ENCODE data around the gene DIAPH2. TPM values are rescaled to one million over a fixed set of nuclear protein-coding genes. Genes with fewer than 3 reads are reported as not detected.

DIAPH2 gene
- total and polyA plus RNA-seq, 2 experiments from 2014 or later: 16.2 to 56.6 TPM

DNA sequence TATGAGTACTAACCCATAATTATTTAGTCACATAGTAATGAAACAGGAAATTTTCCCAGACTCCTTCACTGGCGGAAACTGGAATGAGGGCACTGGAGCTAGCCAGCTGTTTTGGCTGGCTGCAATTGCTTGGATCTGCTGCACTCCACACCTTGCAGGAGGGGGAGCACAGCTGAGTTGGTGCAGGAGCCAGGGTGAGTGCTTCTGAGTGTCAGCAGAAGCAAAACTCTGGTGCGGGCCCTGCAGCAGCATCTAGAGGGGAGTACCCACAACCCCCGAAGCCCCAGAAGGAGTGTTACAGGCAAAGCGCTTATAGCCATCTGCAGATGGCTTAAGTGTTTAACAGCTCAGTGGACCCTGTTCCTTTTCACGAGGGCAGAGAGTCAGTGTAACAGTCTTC lies 295.1 kb downstream of the DIAPH2 start (continued):
- TF ChIP-seq, protein P1, sequence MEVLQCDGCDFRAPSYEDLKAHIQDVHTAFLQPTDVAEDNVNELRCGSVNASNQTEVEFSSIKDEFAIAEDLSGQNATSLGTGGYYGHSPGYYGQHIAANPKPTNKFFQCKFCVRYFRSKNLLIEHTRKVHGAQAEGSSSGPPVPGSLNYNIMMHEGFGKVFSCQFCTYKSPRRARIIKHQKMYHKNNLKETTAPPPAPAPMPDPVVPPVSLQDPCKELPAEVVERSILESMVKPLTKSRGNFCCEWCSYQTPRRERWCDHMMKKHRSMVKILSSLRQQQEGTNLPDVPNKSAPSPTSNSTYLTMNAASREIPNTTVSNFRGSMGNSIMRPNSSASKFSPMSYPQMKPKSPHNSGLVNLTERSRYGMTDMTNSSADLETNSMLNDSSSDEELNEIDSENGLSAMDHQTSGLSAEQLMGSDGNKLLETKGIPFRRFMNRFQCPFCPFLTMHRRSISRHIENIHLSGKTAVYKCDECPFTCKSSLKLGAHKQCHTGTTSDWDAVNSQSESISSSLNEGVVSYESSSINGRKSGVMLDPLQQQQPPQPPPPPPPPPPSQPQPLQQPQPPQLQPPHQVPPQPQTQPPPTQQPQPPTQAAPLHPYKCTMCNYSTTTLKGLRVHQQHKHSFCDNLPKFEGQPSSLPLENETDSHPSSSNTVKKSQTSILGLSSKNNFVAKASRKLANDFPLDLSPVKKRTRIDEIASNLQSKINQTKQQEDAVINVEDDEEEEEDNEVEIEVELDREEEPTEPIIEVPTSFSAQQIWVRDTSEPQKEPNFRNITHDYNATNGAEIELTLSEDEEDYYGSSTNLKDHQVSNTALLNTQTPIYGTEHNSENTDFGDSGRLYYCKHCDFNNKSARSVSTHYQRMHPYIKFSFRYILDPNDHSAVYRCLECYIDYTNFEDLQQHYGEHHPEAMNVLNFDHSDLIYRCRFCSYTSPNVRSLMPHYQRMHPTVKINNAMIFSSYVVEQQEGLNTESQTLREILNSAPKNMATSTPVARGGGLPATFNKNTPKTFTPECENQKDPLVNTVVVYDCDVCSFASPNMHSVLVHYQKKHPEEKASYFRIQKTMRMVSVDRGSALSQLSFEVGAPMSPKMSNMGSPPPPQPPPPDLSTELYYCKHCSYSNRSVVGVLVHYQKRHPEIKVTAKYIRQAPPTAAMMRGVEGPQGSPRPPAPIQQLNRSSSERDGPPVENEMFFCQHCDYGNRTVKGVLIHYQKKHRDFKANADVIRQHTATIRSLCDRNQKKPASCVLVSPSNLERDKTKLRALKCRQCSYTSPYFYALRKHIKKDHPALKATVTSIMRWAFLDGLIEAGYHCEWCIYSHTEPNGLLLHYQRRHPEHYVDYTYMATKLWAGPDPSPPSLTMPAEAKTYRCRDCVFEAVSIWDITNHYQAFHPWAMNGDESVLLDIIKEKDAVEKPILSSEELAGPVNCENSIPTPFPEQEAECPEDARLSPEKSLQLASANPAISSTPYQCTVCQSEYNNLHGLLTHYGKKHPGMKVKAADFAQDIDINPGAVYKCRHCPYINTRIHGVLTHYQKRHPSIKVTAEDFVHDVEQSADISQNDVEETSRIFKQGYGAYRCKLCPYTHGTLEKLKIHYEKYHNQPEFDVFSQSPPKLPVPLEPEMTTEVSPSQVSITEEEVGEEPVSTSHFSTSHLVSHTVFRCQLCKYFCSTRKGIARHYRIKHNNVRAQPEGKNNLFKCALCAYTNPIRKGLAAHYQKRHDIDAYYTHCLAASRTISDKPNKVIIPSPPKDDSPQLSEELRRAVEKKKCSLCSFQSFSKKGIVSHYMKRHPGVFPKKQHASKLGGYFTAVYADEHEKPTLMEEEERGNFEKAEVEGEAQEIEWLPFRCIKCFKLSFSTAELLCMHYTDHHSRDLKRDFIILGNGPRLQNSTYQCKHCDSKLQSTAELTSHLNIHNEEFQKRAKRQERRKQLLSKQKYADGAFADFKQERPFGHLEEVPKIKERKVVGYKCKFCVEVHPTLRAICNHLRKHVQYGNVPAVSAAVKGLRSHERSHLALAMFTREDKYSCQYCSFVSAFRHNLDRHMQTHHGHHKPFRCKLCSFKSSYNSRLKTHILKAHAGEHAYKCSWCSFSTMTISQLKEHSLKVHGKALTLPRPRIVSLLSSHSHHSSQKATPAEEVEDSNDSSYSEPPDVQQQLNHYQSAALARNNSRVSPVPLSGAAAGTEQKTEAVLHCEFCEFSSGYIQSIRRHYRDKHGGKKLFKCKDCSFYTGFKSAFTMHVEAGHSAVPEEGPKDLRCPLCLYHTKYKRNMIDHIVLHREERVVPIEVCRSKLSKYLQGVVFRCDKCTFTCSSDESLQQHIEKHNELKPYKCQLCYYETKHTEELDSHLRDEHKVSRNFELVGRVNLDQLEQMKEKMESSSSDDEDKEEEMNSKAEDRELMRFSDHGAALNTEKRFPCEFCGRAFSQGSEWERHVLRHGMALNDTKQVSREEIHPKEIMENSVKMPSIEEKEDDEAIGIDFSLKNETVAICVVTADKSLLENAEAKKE (CRISPR knock-in tag; IDR thresholded peaks at IDR 0.05): no peak
- TF ChIP-seq JUNB (IDR thresholded peaks at IDR 0.05; ENCODE audit: unreplicated experiment): no peak

DNA sequence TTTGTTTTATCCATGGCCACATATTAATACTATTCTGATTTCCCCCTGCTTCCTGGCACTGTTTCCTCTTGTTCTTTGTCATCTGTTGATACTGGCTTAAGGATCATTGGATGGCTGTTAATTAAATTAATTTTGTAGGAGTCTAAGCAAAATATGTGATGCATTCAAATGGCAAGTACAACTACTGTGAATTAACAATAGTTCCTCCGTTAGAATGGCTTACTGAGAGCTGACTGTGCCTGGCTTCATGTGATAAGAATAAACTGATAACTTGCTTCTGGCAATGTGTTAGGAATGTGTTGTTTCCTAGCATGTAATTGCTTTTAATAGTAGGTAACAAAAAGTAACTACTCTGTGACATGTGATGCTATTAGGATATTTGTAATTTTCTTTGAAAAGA lies 297.5 kb downstream of the DIAPH2 start:
- no peaks in the 10 kb centered on the region for H3K36me3 ChIP-seq (ENCODE audit: insufficient read depth)
- H3K27ac ChIP-seq (ENCODE audit: low read depth): no peak overlapping the region
- TF ChIP-seq, protein P2, sequence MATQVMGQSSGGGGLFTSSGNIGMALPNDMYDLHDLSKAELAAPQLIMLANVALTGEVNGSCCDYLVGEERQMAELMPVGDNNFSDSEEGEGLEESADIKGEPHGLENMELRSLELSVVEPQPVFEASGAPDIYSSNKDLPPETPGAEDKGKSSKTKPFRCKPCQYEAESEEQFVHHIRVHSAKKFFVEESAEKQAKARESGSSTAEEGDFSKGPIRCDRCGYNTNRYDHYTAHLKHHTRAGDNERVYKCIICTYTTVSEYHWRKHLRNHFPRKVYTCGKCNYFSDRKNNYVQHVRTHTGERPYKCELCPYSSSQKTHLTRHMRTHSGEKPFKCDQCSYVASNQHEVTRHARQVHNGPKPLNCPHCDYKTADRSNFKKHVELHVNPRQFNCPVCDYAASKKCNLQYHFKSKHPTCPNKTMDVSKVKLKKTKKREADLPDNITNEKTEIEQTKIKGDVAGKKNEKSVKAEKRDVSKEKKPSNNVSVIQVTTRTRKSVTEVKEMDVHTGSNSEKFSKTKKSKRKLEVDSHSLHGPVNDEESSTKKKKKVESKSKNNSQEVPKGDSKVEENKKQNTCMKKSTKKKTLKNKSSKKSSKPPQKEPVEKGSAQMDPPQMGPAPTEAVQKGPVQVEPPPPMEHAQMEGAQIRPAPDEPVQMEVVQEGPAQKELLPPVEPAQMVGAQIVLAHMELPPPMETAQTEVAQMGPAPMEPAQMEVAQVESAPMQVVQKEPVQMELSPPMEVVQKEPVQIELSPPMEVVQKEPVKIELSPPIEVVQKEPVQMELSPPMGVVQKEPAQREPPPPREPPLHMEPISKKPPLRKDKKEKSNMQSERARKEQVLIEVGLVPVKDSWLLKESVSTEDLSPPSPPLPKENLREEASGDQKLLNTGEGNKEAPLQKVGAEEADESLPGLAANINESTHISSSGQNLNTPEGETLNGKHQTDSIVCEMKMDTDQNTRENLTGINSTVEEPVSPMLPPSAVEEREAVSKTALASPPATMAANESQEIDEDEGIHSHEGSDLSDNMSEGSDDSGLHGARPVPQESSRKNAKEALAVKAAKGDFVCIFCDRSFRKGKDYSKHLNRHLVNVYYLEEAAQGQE (IDR thresholded peaks at IDR 0.05; ENCODE audit: unreplicated experiment): no peak
- TF ChIP-seq EZH2 (IDR thresholded peaks at IDR 0.05; ENCODE audit: low read depth, unreplicated experiment): no peak
- TF ChIP-seq ZNF331 (CRISPR knock-in tag; IDR thresholded peaks at IDR 0.05; ENCODE audit: low read depth): no peak
- no peak for TF ChIP-seq NANOG (IDR thresholded peaks at IDR 0.05; ENCODE audit: borderline replicate concordance)
- no peak for TF ChIP-seq EZH2phosphoT487 (IDR thresholded peaks at IDR 0.05; ENCODE audit: unreplicated experiment)
- no peak for DNase-seq (ENCODE audit: low spot score)
- Mint-ChIP-seq H3K4me1 (peaks cover 2% of the 10 kb centered on the region), H3K9me3 (no peaks in the 10 kb centered on the region), H3K4me3 (no peak overlapping the region), H3K36me3 (ENCODE audit: low read depth) (no peaks in the 10 kb centered on the region), H3K27me3 (ENCODE audit: insufficient read depth, low read depth, poor library complexity) (no peaks in the 10 kb centered on the region), H3K27ac (no peak overlapping the region)
- H3K9me2 ChIP-seq (ENCODE audit: insufficient read depth): no peaks in the 10 kb centered on the region
- H3K4me2 ChIP-seq: no peak overlapping the region
- no peak for ATAC-seq
- no peaks in the 10 kb centered on the region for H3F3A ChIP-seq (replicated peaks; ENCODE audit: low read depth)
- no peaks in the 10 kb centered on the region for H3K27me3 ChIP-seq (ENCODE audit: insufficient read depth)
- no peak overlapping the region for H3K4me3 ChIP-seq
- H4K20me1 ChIP-seq (replicated peaks; ENCODE audit: insufficient read depth): no peaks in the 10 kb centered on the region
- H3K79me2 ChIP-seq (replicated peaks; ENCODE audit: insufficient read depth): no peaks in the 10 kb centered on the region
- no peaks in the 10 kb centered on the region for H3K4me1 ChIP-seq (ENCODE audit: insufficient read depth)
- no peak overlapping the region for H2AFZ ChIP-seq

All from GM23338 (cell line).